Neural crest cell (in vitro differentiated cells): ENCODE results near the gene AUH. TPM values are rescaled to one million over a fixed set of nuclear protein-coding genes. Genes with fewer than 3 reads are reported as not detected.

Source experiments
- DNase-seq: peaks from one replicate; pipeline ENCODE4 v3.0.0; 2021; ENCODE audit warnings: low read depth, mixed read lengths, low spot score
- H3K27ac Mint-ChIP-seq: one replicate; pipeline ENCODE4 v1.8.0; 2021; ENCODE audit warnings: mild to moderate bottlenecking, mixed read lengths; ENCODE audit not compliant: unreplicated experiment
- H3K27me3 Mint-ChIP-seq: 2 replicates; pipeline ENCODE4 v1.8.0; 2021; ENCODE audit warnings: low read depth, mild to moderate bottlenecking, mixed read lengths
- H3K36me3 Mint-ChIP-seq: 2 replicates; pipeline ENCODE4 v1.8.0; 2021; ENCODE audit warnings: low read depth, mild to moderate bottlenecking, mixed read lengths
- H3K4me1 Mint-ChIP-seq: 2 replicates; pipeline ENCODE4 v1.8.0; 2021; ENCODE audit warnings: mixed read lengths
- H3K4me3 Mint-ChIP-seq: one replicate; pipeline ENCODE4 v1.8.0; 2021; ENCODE audit warnings: mild to moderate bottlenecking, mixed read lengths
- H3K9me3 Mint-ChIP-seq: 2 replicates; pipeline ENCODE4 v1.8.0; 2021; ENCODE audit warnings: mixed read lengths
- CTCF ChIP-seq: fragments of 200-600 bp; sonication (generic); conservative IDR thresholded peaks from 2 replicates; pipeline ENCODE4 v1.5.0; 2021; ENCODE audit warnings: antibody characterized with exemption, mild to moderate bottlenecking
- total RNA-seq: library from RNA; stranded (reverse); gene quantifications from 2 replicates; pipeline ENCODE4 v1.2.1, GENCODE V29; 2021

The AUH gene
- total RNA-seq, 1 donor from 2014 or later = 10.8 TPM

GRCh38 chr9:91243029-91243428 lies 118.7 kb downstream of the AUH start:
- Mint-ChIP-seq H3K36me3 (no peaks in the 10 kb centered on the region), H3K27me3 (no peaks in the 10 kb centered on the region), H3K27ac (no peak overlapping the region), H3K4me3 (no peak overlapping the region), H3K9me3 (no peaks in the 10 kb centered on the region), H3K4me1 (peaks cover 27% of the 10 kb centered on the region)
- TF ChIP-seq CTCF = no peak
- no peak for DNase-seq

- H3K36me3 Mint-ChIP-seq = no peaks in the 10 kb centered on the region
- DNase-seq = no peak
- H3K27me3 Mint-ChIP-seq = no peaks in the 10 kb centered on the region
- no peak for TF ChIP-seq CTCF
- peaks cover 16% of the 10 kb centered on the region for H3K4me1 Mint-ChIP-seq
- H3K27ac Mint-ChIP-seq = no peak overlapping the region
- no peak overlapping the region for H3K4me3 Mint-ChIP-seq
- H3K9me3 Mint-ChIP-seq = no peaks in the 10 kb centered on the region
Measured at GRCh38 chr9:91241909-91242308, 119.8 kb downstream of the AUH start.

GRCh38 chr9:91240596-91241165 lies 121.0 kb downstream of the AUH start:
- Mint-ChIP-seq H3K4me1 (peaks cover 3% of the 10 kb centered on the region), H3K4me3 (no peak overlapping the region), H3K27ac (no peak overlapping the region), H3K9me3 (no peaks in the 10 kb centered on the region), H3K36me3 (no peaks in the 10 kb centered on the region), H3K27me3 (no peaks in the 10 kb centered on the region)
- no peak for DNase-seq
- no peak for TF ChIP-seq CTCF

- no peak overlapping the region for H3K4me3 Mint-ChIP-seq
- no peak for DNase-seq
- no peaks in the 10 kb centered on the region for H3K9me3 Mint-ChIP-seq
- H3K27ac Mint-ChIP-seq = no peak overlapping the region
- H3K36me3 Mint-ChIP-seq = no peaks in the 10 kb centered on the region
- no peak for TF ChIP-seq CTCF
- no peaks in the 10 kb centered on the region for H3K27me3 Mint-ChIP-seq
- no peaks in the 10 kb centered on the region for H3K4me1 Mint-ChIP-seq
Measured at GRCh38 chr9:91239367-91240111, 122.2 kb downstream of the AUH start.

- Mint-ChIP-seq H3K9me3 (no peaks in the 10 kb centered on the region), H3K4me1 (no peaks in the 10 kb centered on the region), H3K27me3 (no peaks in the 10 kb centered on the region), H3K27ac (no peak overlapping the region), H3K4me3 (no peak overlapping the region), H3K36me3 (peaks cover 6% of the 10 kb centered on the region)
- no peak for TF ChIP-seq CTCF
- DNase-seq = no peak
Measured at GRCh38 chr9:91234523-91234922, 127.2 kb downstream of the AUH start.
